ENCODE results near the gene OR2AK2.

The OR2AK2 gene

GRCh38 chr1:247924868-247925267 is 40.2 kb upstream of the OR2AK2 start, which contains the start of gene OR2AJ1:
Gene OR2AJ1, plus strand, starts transcription at chr1:247924889. Its CDS starts 8,880 bp downstream, at chr1:247933769.
- Histone ChIP-seq H3F3A (ENCODE audit: insufficient read depth) (no peaks in the 10 kb centered on the region), H3K27me3 (ENCODE audit: low read length) (no peaks in the 10 kb centered on the region), H2AFZ (ENCODE audit: low read depth, low read length, severe bottlenecking) (no peak within 1 kb of the TSS), H4K20me1 (ENCODE audit: low read depth, low read length) (no peaks in the 10 kb centered on the region), H3K79me2 (ENCODE audit: insufficient read depth, low read length) (no peaks in the 10 kb centered on the region), H3K9me3 (ENCODE audit: insufficient read depth, low read length) (no peaks in the 10 kb centered on the region), H3K4me2 (ENCODE audit: low read depth, low read length, poor library complexity, severe bottlenecking) (no peak within 1 kb of the TSS), H3K9me2 (replicated peaks; ENCODE audit: insufficient read depth, low read length) (no peaks in the 10 kb centered on the region), H3K27ac (ENCODE audit: low read depth, low read length) (no peak within 1 kb of the TSS), H3K9ac (ENCODE audit: low read length) (no peak within 1 kb of the TSS), H3K4me3 (ENCODE audit: insufficient read depth, low read length, poor library complexity, severe bottlenecking) (no peak within 1 kb of the TSS), H3K36me3 (ENCODE audit: low read length) (no peaks in the 10 kb centered on the region)
- TF ChIP-seq EZH2phosphoT487 (conservative IDR thresholded peaks at IDR 0.05; ENCODE audit: low read length): no peak
- TF ChIP-seq CTCF (IDR thresholded peaks at IDR 0.05; ENCODE audit: insufficient read depth, low read length, poor library complexity, severe bottlenecking): no peak

- Histone ChIP-seq H3K9ac (ENCODE audit: low read length) (no peak overlapping the region), H3K79me2 (ENCODE audit: insufficient read depth, low read length) (no peaks in the 10 kb centered on the region), H3K27me3 (ENCODE audit: low read length) (no peaks in the 10 kb centered on the region), H3K4me3 (ENCODE audit: insufficient read depth, low read length, poor library complexity, severe bottlenecking) (no peak overlapping the region), H3F3A (ENCODE audit: insufficient read depth) (no peaks in the 10 kb centered on the region), H3K36me3 (ENCODE audit: low read length) (no peaks in the 10 kb centered on the region), H2AFZ (ENCODE audit: low read depth, low read length, severe bottlenecking) (no peak overlapping the region), H4K20me1 (ENCODE audit: low read depth, low read length) (no peaks in the 10 kb centered on the region), H3K4me2 (ENCODE audit: low read depth, low read length, poor library complexity, severe bottlenecking) (no peak overlapping the region), H3K27ac (ENCODE audit: low read depth, low read length) (no peak overlapping the region), H3K9me2 (replicated peaks; ENCODE audit: insufficient read depth, low read length) (no peaks in the 10 kb centered on the region), H3K9me3 (ENCODE audit: insufficient read depth, low read length) (no peaks in the 10 kb centered on the region)
- TF ChIP-seq EZH2phosphoT487 (conservative IDR thresholded peaks at IDR 0.05; ENCODE audit: low read length) (no peak), CTCF (IDR thresholded peaks at IDR 0.05; ENCODE audit: insufficient read depth, low read length, poor library complexity, severe bottlenecking) (no peak)
Measured at GRCh38 chr1:247933989-247934388, 31.0 kb upstream of the OR2AK2 start.

- H3K79me2 ChIP-seq (ENCODE audit: insufficient read depth, low read length): no peaks in the 10 kb centered on the region
- H3K9me2 ChIP-seq (replicated peaks; ENCODE audit: insufficient read depth, low read length): no peaks in the 10 kb centered on the region
- TF ChIP-seq EZH2phosphoT487 (conservative IDR thresholded peaks at IDR 0.05; ENCODE audit: low read length): no peak
- TF ChIP-seq CTCF (IDR thresholded peaks at IDR 0.05; ENCODE audit: insufficient read depth, low read length, poor library complexity, severe bottlenecking): no peak
- H3K4me2 ChIP-seq (ENCODE audit: low read depth, low read length, poor library complexity, severe bottlenecking): no peak overlapping the region
- no peak overlapping the region for H3K9ac ChIP-seq (ENCODE audit: low read length)
- no peak overlapping the region for H2AFZ ChIP-seq (ENCODE audit: low read depth, low read length, severe bottlenecking)
- H3K36me3 ChIP-seq (ENCODE audit: low read length): no peaks in the 10 kb centered on the region
- no peaks in the 10 kb centered on the region for H4K20me1 ChIP-seq (ENCODE audit: low read depth, low read length)
- H3F3A ChIP-seq (ENCODE audit: insufficient read depth): no peaks in the 10 kb centered on the region
- no peak overlapping the region for H3K4me3 ChIP-seq (ENCODE audit: insufficient read depth, low read length, poor library complexity, severe bottlenecking)
- H3K9me3 ChIP-seq (ENCODE audit: insufficient read depth, low read length): no peaks in the 10 kb centered on the region
- H3K27ac ChIP-seq (ENCODE audit: low read depth, low read length): no peak overlapping the region
- H3K27me3 ChIP-seq (ENCODE audit: low read length): no peaks in the 10 kb centered on the region
Measured at GRCh38 chr1:247935781-247936180, 29.3 kb upstream of the OR2AK2 start.
